H1 (cell line): ENCODE results near the gene LRRC2. TPM values are rescaled to one million over a fixed set of nuclear protein-coding genes. Genes with fewer than 3 reads are reported as not detected.
"Not testable (repeated sequence)": the region's sequence is repeated elsewhere in the genome, so short reads cannot be mapped to it uniquely, and the experiment has no call there.

Source experiments
- CTCF ChIA-PET: fragments of 300-600 bp; sonication (Branson Sonifier 250); formaldehyde crosslinking; loops from one replicate; lab custom pipeline; 2021; ENCODE audit not compliant: partially characterized antibody; lab: Charles Lee
- POLR2A ChIA-PET: fragments of 300-600 bp; sonication (Branson Sonifier 250); formaldehyde crosslinking; loops from one replicate; lab custom pipeline; 2021; ENCODE audit warnings: inconsistent platforms; ENCODE audit not compliant: partially characterized antibody; lab: Charles Lee
- DNase-seq, 2 experiments: peaks; one replicate each; pipeline versions ENCODE4 v3.0.0 to v3.0.0-alpha.2; 2010 to 2022; ENCODE audit warnings: low spot score in 2 of 2, low read depth in 1 of 2, mixed read lengths in 1 of 2
- FAIRE-seq: peaks from 2 replicates; lab custom pipeline; 2011; peaks lifted over from hg19 to GRCh38; lab: Jason Lieb, UNC
- H2AFZ ChIP-seq: 2 replicates; pipeline ENCODE4 v1.8.1; 2012; ENCODE audit warnings: low read length, inconsistent platforms
- H2AK5ac ChIP-seq: 2 replicates; pipeline ENCODE4 v1.6.1; 2013; ENCODE audit warnings: low read depth, low read length
- H2BK120ac ChIP-seq: replicated peaks from 2 replicates; pipeline ENCODE3; 2013; ENCODE audit warnings: low read depth, low read length, inconsistent platforms
- H2BK12ac ChIP-seq: 2 replicates; pipeline ENCODE4 v1.6.1; 2013; ENCODE audit warnings: low read depth, low read length
- H2BK15ac ChIP-seq: 2 replicates; pipeline ENCODE4 v1.6.1; 2013; ENCODE audit warnings: low read length
- H2BK20ac ChIP-seq: 2 replicates; pipeline ENCODE4 v1.6.1; 2013; ENCODE audit warnings: low read length
- H2BK5ac ChIP-seq: 2 replicates; pipeline ENCODE4 v1.6.1; 2013; ENCODE audit warnings: low read depth, low read length
- H3K14ac ChIP-seq: 2 replicates; pipeline ENCODE4 v1.6.1; 2013; ENCODE audit warnings: inconsistent platforms; ENCODE audit not compliant: insufficient read length
- H3K18ac ChIP-seq: 2 replicates; pipeline ENCODE4 v1.6.1; 2013; ENCODE audit warnings: low read length; ENCODE audit errors: extremely low read depth
- H3K23ac ChIP-seq: 2 replicates; pipeline ENCODE4 v1.6.1; 2013; ENCODE audit warnings: inconsistent platforms; ENCODE audit not compliant: insufficient read length
- H3K23me2 ChIP-seq: 2 replicates; pipeline ENCODE4 v1.6.1; 2013; ENCODE audit warnings: low read depth, low read length
- H3K27ac ChIP-seq: 2 replicates; pipeline ENCODE4 v1.6.1; 2011; ENCODE audit warnings: low read depth, low read length, inconsistent platforms
- H3K27me3 ChIP-seq, 4 experiments: replicated peaks in 1 of 4; 1 replicate in 1 of 4; 2 replicates in 3 of 4; pipeline versions ENCODE4 v1.6.1 to v1.8.1; 2011 to 2013; ENCODE audit warnings: low read length in 3 of 4, mild to moderate bottlenecking in 3 of 4, inconsistent platforms in 2 of 4, mixed read lengths in 2 of 4, moderate library complexity in 1 of 4; ENCODE audit not compliant: control insufficient read depth in 3 of 4, insufficient read depth in 3 of 4; ENCODE audit errors: extremely low read depth in 1 of 4
- H3K36me3 ChIP-seq, 4 experiments: 2 replicates each; pipeline versions ENCODE4 v1.6.1 to v1.8.1; 2011 to 2013; ENCODE audit warnings: mild to moderate bottlenecking in 4 of 4, low read length in 3 of 4, moderate library complexity in 2 of 4, control low read depth in 1 of 4, inconsistent platforms in 1 of 4; ENCODE audit not compliant: insufficient read depth in 4 of 4, control insufficient read depth in 2 of 4
- H3K4ac ChIP-seq: replicated peaks from 2 replicates; pipeline ENCODE3; 2013; ENCODE audit warnings: low read length, low read depth, mixed read lengths, inconsistent platforms; ENCODE audit not compliant: insufficient read length
- H3K4me1 ChIP-seq, 4 experiments: replicated peaks in 1 of 4; 1 replicate in 1 of 4; 2 replicates in 3 of 4; pipeline versions ENCODE4 v1.6.1 to v1.8.1; 2011 to 2013; ENCODE audit warnings: low read length in 3 of 4, inconsistent platforms in 2 of 4, mixed read lengths in 1 of 4; ENCODE audit not compliant: insufficient read depth in 4 of 4, control insufficient read depth in 3 of 4
- H3K4me2 ChIP-seq, 2 experiments: 2 replicates each; pipeline versions ENCODE4 v1.6.1 to v1.8.1; 2011 to 2013; ENCODE audit warnings: low read depth in 2 of 2, low read length in 2 of 2, control low read depth in 1 of 2, inconsistent platforms in 1 of 2, mild to moderate bottlenecking in 1 of 2; ENCODE audit not compliant: insufficient read depth in 1 of 2
- H3K4me3 ChIP-seq, 4 experiments: fragments of 200-600, 300-600 bp in 1 of 4; sonication (generic), shearing (Covaris generic), sonication (Bioruptor Twin) in 1 of 4; 2 replicates each; pipeline versions ENCODE4 v1.5.1 to v1.8.1; 2011 to 2016; ENCODE audit warnings: low read length in 4 of 4, low read depth in 3 of 4, control low read depth in 2 of 4, inconsistent platforms in 2 of 4, mild to moderate bottlenecking in 2 of 4, mixed read lengths in 1 of 4, moderate library complexity in 1 of 4; ENCODE audit not compliant: insufficient read depth in 2 of 4; ENCODE audit errors: extremely low read depth in 1 of 4
- H3K56ac ChIP-seq: replicated peaks from 2 replicates; pipeline ENCODE3; 2013; ENCODE audit warnings: low read depth, mild to moderate bottlenecking, mixed read lengths, low read length, inconsistent platforms; ENCODE audit not compliant: insufficient read length
- H3K79me1 ChIP-seq: 2 replicates; pipeline ENCODE4 v1.6.1; 2013; ENCODE audit warnings: low read depth, low read length, control low read depth
- H3K79me2 ChIP-seq, 2 experiments: 2 replicates each; pipeline versions ENCODE4 v1.6.1 to v1.8.1; 2012 to 2013; ENCODE audit warnings: low read length in 2 of 2, mild to moderate bottlenecking in 2 of 2, inconsistent platforms in 1 of 2; ENCODE audit not compliant: insufficient read depth in 2 of 2, control insufficient read depth in 1 of 2
- H3K9ac ChIP-seq, 4 experiments: replicated peaks in 1 of 4; 1 replicate in 1 of 4; 2 replicates in 3 of 4; pipeline versions ENCODE4 v1.6.1 to v1.8.1; 2011 to 2013; ENCODE audit warnings: low read depth in 3 of 4, low read length in 3 of 4, control low read depth in 2 of 4, mild to moderate bottlenecking in 2 of 4, moderate library complexity in 2 of 4, inconsistent platforms in 1 of 4; ENCODE audit errors: extremely low read depth in 1 of 4
- H3K9me3 ChIP-seq, 2 experiments: 2 replicates each; pipeline versions ENCODE4 v1.6.1 to v1.8.1; 2012 to 2013; ENCODE audit warnings: mild to moderate bottlenecking in 2 of 2, moderate library complexity in 2 of 2, control low read depth in 1 of 2, inconsistent platforms in 1 of 2, low read depth in 1 of 2, low read length in 1 of 2, mixed read lengths in 1 of 2; ENCODE audit not compliant: insufficient read depth in 2 of 2
- H4K20me1 ChIP-seq, 2 experiments: replicated peaks in 1 of 2; 2 replicates each; pipeline versions ENCODE3 to v1.8.1; 2011 to 2013; ENCODE audit warnings: inconsistent platforms in 2 of 2, low read length in 2 of 2, mild to moderate bottlenecking in 1 of 2; ENCODE audit not compliant: insufficient read depth in 2 of 2, control insufficient read depth in 1 of 2
- H4K5ac ChIP-seq: 2 replicates; pipeline ENCODE4 v1.6.1; 2013; ENCODE audit warnings: low read length, low read depth, mixed read lengths, inconsistent platforms; ENCODE audit not compliant: insufficient read length
- H4K8ac ChIP-seq: 2 replicates; pipeline ENCODE4 v1.8.0; 2013; ENCODE audit warnings: mild to moderate bottlenecking, moderate library complexity, low read length, inconsistent platforms; ENCODE audit not compliant: insufficient read depth; ENCODE audit errors: extremely low read depth
- H4K91ac ChIP-seq: replicated peaks from 2 replicates; pipeline ENCODE3; 2013; ENCODE audit warnings: low read length, mixed read lengths, inconsistent platforms; ENCODE audit not compliant: insufficient read length
- WGBS, 2 experiments: shearing (Covaris generic) in 1 of 2; methylation state at CpG; one replicate each; pipeline versions ENCODE4 v1.1.6 to v1.1.7; 2013 to 2015; ENCODE audit warnings: low lambda C conversion rate in 2 of 2, mixed read lengths in 2 of 2, inconsistent platforms in 1 of 2, low coverage in 1 of 2, missing lambda C conversion rate in 1 of 2; ENCODE audit not compliant: insufficient replicate concordance in 2 of 2, insufficient coverage in 1 of 2, insufficient read length in 1 of 2; ENCODE audit errors: extremely low coverage in 1 of 2, missing lambda C conversion rate in 1 of 2; 5-methylcytosine and 5-hydroxymethylcytosine counted together
- polyA plus RNA-seq, 7 experiments: library from polyadenylated mRNA; depleted of rRNA in 3 of 7; stranded (reverse) in 5 of 7; unstranded in 2 of 7; fragments of >200 nt in 5 of 7; fragments of 200-250 nt in 2 of 7; gene quantifications; 1 replicate in 5 of 7; 2 replicates in 1 of 7; 4 replicates in 1 of 7; pipeline versions ENCODE4 v1.2.1 to v1.2.3, GENCODE V29; 2011 to 2013; ENCODE audit warnings: missing spikeins in 2 of 7, mixed read lengths in 2 of 7
- total RNA-seq: library from RNA; stranded (reverse); fragmentation: NEBNext Ultra II Directional; extraction: Animal tissue kit (Norgen Biotek cat#: 25700); gene quantifications from 2 replicates; pipeline ENCODE4 v1.2.1, GENCODE V29; 2021

The LRRC2 gene
- total and polyA plus RNA-seq, 2 of the 8 experiments (the other 6 are each of a cell fraction or from before 2014, with no cell fraction given) = 1.4 to 6.4 TPM

GRCh38 chr3:46522201-46522600 lies 43.9 kb downstream of the LRRC2 start:
- not testable (repeated sequence) for H4K20me1 ChIP-seq, H3K79me1 ChIP-seq, H3K4me2 ChIP-seq, H2BK20ac ChIP-seq, H3K4me3 ChIP-seq, H3K23me2 ChIP-seq, H3K79me2 ChIP-seq, H3K27me3 ChIP-seq, H3K9ac ChIP-seq, H3K27ac ChIP-seq, H3K36me3 ChIP-seq, H4K8ac ChIP-seq, H3K9me3 ChIP-seq, H3K4me1 ChIP-seq, H4K5ac ChIP-seq, H4K91ac ChIP-seq, H2AK5ac ChIP-seq, H3K23ac ChIP-seq, H3K18ac ChIP-seq, H2BK12ac ChIP-seq, H2AFZ ChIP-seq, H2BK5ac ChIP-seq, DNase-seq, H3K14ac ChIP-seq, H2BK15ac ChIP-seq, H3K4ac ChIP-seq, H2BK120ac ChIP-seq, H3K56ac ChIP-seq, FAIRE-seq
- ChIA-PET POLR2A (interaction anchor here (1.0 to 1.6 kb wide), 3 partner anchors 13 to 52 kb away, joined by 3 to 4 read pairs (median 3); no protein-coding TSS in a partner anchor), CTCF (interaction anchor here (0.6 to 2.0 kb wide), 4 partner anchors 26 to 139 kb away, joined by 3 to 10 read pairs (median 4); no protein-coding TSS in a partner anchor)
- WGBS, 2 experiments = 93% methylated on average over 4 of the region's 4 CpGs; no CpG with 5 or more reads in 1 of the 2 experiments
